Tracheal epithelial cell (primary cell): Measurements from ENCODE around the gene ASH1L. TPM values are rescaled to one million over a fixed set of nuclear protein-coding genes. Genes with fewer than 3 reads are reported as not detected.

Experiments
- total RNA-seq: library from RNA; depleted of rRNA; stranded (reverse); fragments of >200 nt; gene quantifications from 2 replicates; pipeline ENCODE4 v1.2.1, GENCODE V29; 2014

ASH1L gene
- 12.0 and 21.1 TPM in 2 replicates for total RNA-seq

GRCh38 chr1:155562581-155563376 lies at the start of gene ASH1L:
ASH1L (minus strand) TSS chr1:155562803; CDS start chr1:155521519, 41,284 bp downstream.

GRCh38 chr1:155609515-155610256 lies 47.1 kb upstream of the ASH1L start, which contains the start of gene MSTO1:
MSTO1 (plus strand) TSS chr1:155610218; CDS start chr1:155610249, 31 bp downstream.

GRCh38 chr1:155320661-155321617 lies 241.7 kb downstream of the ASH1L start, which contains the start of gene RUSC1:
RUSC1 (plus strand) TSS chr1:155320894; CDS start chr1:155321774, 880 bp downstream.

GRCh38 chr1:155308493-155309422 lies 253.8 kb downstream of the ASH1L start, which contains the start of gene FDPS:
FDPS (plus strand) TSS chr1:155308866; CDS start chr1:155309790, 924 bp downstream.

GRCh38 chr1:155301342-155301841 lies 261.2 kb downstream of the ASH1L start, which contains the start of gene PKLR:
PKLR (minus strand) TSS chr1:155301438; CDS start chr1:155301395, 43 bp downstream.

Other genes with a start within 250 kb of the ASH1L start
- 18.6 and 24.1 TPM in 2 replicates for gene RUSC1, start 241.9 kb downstream of the ASH1L start, total RNA-seq
- 20.9 and 22.9 TPM in 2 replicates for gene MSTO1, start 47.4 kb upstream of the ASH1L start, total RNA-seq
- gene YY1AP1, start 126.0 kb upstream of the ASH1L start, total RNA-seq, result 37.4 and 56.9 TPM in 2 replicates
- gene DAP3, start 126.3 kb upstream of the ASH1L start, total RNA-seq, result 77.6 and 78.6 TPM in 2 replicates